ENCODE data around the gene ACER3. TPM values are rescaled to one million over a fixed set of nuclear protein-coding genes. Genes with fewer than 3 reads are reported as not detected.

Gene ACER3
- polyA plus RNA-seq, 3 donors, result 22.9 to 45.4 (median 23.6) TPM

GRCh38 chr11:76822406-76822805 is 38.3 kb upstream of the ACER3 start:
- Histone ChIP-seq H3K36me3 (replicated peaks in 1 of 2; ENCODE audit: control insufficient read depth in 1 of 2, insufficient read depth in 2 of 2, low read length in 2 of 2) (no peaks in the 10 kb centered on the region), H3K79me2 (ENCODE audit: insufficient read depth, low read length) (no peaks in the 10 kb centered on the region), H3K9me3 (replicated peaks in 1 of 2; ENCODE audit: control insufficient read depth in 1 of 2, insufficient read depth in 1 of 2, low read length in 2 of 2) (peaks cover 0 to under 1% of the 10 kb centered on the region in 2 donors), H3K27me3 (ENCODE audit: control insufficient read depth in 2 of 2, insufficient read depth in 2 of 2, low read length in 2 of 2) (no peaks in the 10 kb centered on the region), H3K4me3 (replicated peaks in 1 of 3; ENCODE audit: low read depth in 2 of 3, low read length in 3 of 3) (no peak overlapping the region), H2AFZ (ENCODE audit: insufficient read depth, low read depth, low read length, poor library complexity, severe bottlenecking) (no peak overlapping the region), H3K4me1 (ENCODE audit: control insufficient read depth in 1 of 2, insufficient read depth in 2 of 2, low read length in 2 of 2) (peaks cover 42 to 45% of the 10 kb centered on the region in 2 donors), H3K27ac (ENCODE audit: low read depth in 1 of 2, low read length in 2 of 2) (no peak overlapping the region), H3K4me2 (replicated peaks; ENCODE audit: extremely low read depth, low read length, poor library complexity, severe bottlenecking) (no peak overlapping the region), H4K20me1 (ENCODE audit: insufficient read depth, low read length) (no peaks in the 10 kb centered on the region), H3K9ac (ENCODE audit: insufficient read depth, low read length, poor library complexity, severe bottlenecking) (no peak overlapping the region)
- Mint-ChIP-seq H3K36me3 (no peaks in the 10 kb centered on the region), H3K4me3 (no peak overlapping the region), H3K27me3 (ENCODE audit: low read depth in 3 of 3) (peaks cover 0 to 1% (median 0%) of the 10 kb centered on the region in 3 donors), H3K27ac (no peak overlapping the region), H3K9me3 (peaks cover 0 to 11% (median 1%) of the 10 kb centered on the region in 7 donors), H3K4me1 (peaks cover 52% of the 10 kb centered on the region)
- no peak for TF ChIP-seq CTCF (IDR thresholded peaks at IDR 0.05)
- no CpG with 5 or more reads among the region's 1 CpG for WGBS (ENCODE audit: insufficient coverage)
- DNase-seq, result no peak
- intact Hi-C loops (cut with micrococcal nuclease), result loop anchor here in 1 of 2 donors (5.0 kb wide), 1 partner anchor 40 kb away; the partner anchor contains the start of gene ACER3

- Histone ChIP-seq H3K9ac (ENCODE audit: insufficient read depth, low read length, poor library complexity, severe bottlenecking) (no peak overlapping the region), H3K36me3 (replicated peaks in 1 of 2; ENCODE audit: control insufficient read depth in 1 of 2, insufficient read depth in 2 of 2, low read length in 2 of 2) (no peaks in the 10 kb centered on the region), H4K20me1 (ENCODE audit: insufficient read depth, low read length) (no peaks in the 10 kb centered on the region), H3K4me2 (replicated peaks; ENCODE audit: extremely low read depth, low read length, poor library complexity, severe bottlenecking) (peak overlapping the region; percentile 48), H3K27ac (ENCODE audit: low read depth in 1 of 2, low read length in 2 of 2) (peak overlapping the region; percentile 32 to 55), H3K27me3 (ENCODE audit: control insufficient read depth in 2 of 2, insufficient read depth in 2 of 2, low read length in 2 of 2) (no peaks in the 10 kb centered on the region), H3K79me2 (ENCODE audit: insufficient read depth, low read length) (no peaks in the 10 kb centered on the region), H3K4me1 (ENCODE audit: control insufficient read depth in 1 of 2, insufficient read depth in 2 of 2, low read length in 2 of 2) (peaks cover 42 to 45% of the 10 kb centered on the region in 2 donors), H2AFZ (ENCODE audit: insufficient read depth, low read depth, low read length, poor library complexity, severe bottlenecking) (no peak overlapping the region), H3K9me3 (replicated peaks in 1 of 2; ENCODE audit: control insufficient read depth in 1 of 2, insufficient read depth in 1 of 2, low read length in 2 of 2) (no peaks in the 10 kb centered on the region), H3K4me3 (replicated peaks in 1 of 3; ENCODE audit: low read depth in 2 of 3, low read length in 3 of 3) (peak overlapping the region in 1 of 3 experiments; percentile 35)
- WGBS (ENCODE audit: insufficient coverage), result no CpG with 5 or more reads among the region's 9 CpGs
- Mint-ChIP-seq H3K27me3 (ENCODE audit: low read depth in 3 of 3) (peaks cover 0 to 1% (median 0%) of the 10 kb centered on the region in 3 donors), H3K36me3 (no peaks in the 10 kb centered on the region), H3K4me1 (peaks cover 52% of the 10 kb centered on the region), H3K9me3 (peaks cover 0 to 11% (median 1%) of the 10 kb centered on the region in 7 donors), H3K27ac (peak overlapping the region; percentile 48 to 91 (median 87)), H3K4me3 (peak overlapping the region in 1 of 2 donors; percentile 69)
- intact Hi-C loops (cut with micrococcal nuclease), result loop anchor here in 1 of 2 donors (5.0 kb wide), 1 partner anchor 39 kb away; the partner anchor contains the start of gene ACER3
- DNase-seq, result peak; percentile 18 to 89 (median 78)
- TF ChIP-seq CTCF (IDR thresholded peaks at IDR 0.05), result no peak
Measured at GRCh38 chr11:76823481-76824028, 37.2 kb upstream of the ACER3 start.

Measured in CD14-positive monocyte (primary cell).